HepG2 (cell line): Measurements from ENCODE around the gene METTL14. TPM values are rescaled to one million over a fixed set of nuclear protein-coding genes. Genes with fewer than 3 reads are reported as not detected.

Experiments
- ATAC-seq: fragments of 200-7000 bp; cut with Tn5 transposase; 3 replicates; pipeline ENCODE4 v1.9.1; 2020; ENCODE audit warnings: mild to moderate bottlenecking, moderate library complexity
- BruUV-seq: library from RNA; stranded (reverse); fragments of 400-500 nt; replicated peaks from 2 replicates; lab custom pipeline; 2021; lab: Mats Ljungman, UMichigan
- CTCF ChIA-PET: fragments of 300-600 bp; formaldehyde crosslinking; extraction: SDS; loops from one replicate; lab custom pipeline; 2021; ENCODE audit warnings: low total read pairs, inconsistent platforms, low intra/inter-chr PET ratio; lab: Yijun Ruan, JAX
- POLR2A ChIA-PET: fragments of 350-600 bp; sonication (Branson Sonifier 250); formaldehyde crosslinking; loops from one replicate; lab custom pipeline; 2020; ENCODE audit warnings: antibody characterized with exemption, inconsistent platforms; lab: Yijun Ruan, JAX
- DNase-seq: peaks from one replicate; pipeline ENCODE4 v3.0.0-alpha.2; 2015; ENCODE audit warnings: low spot score
- FAIRE-seq: peaks from 3 replicates; lab custom pipeline; 2011; peaks lifted over from hg19 to GRCh38; lab: Jason Lieb, UNC
- H2AFZ ChIP-seq: one replicate; pipeline ENCODE4 v1.6.1; 2011; ENCODE audit warnings: low read length, inconsistent platforms
- H3K27ac ChIP-seq: fragments of 300-600 bp; 3 replicates; pipeline ENCODE4 v1.8.0; 2011; ENCODE audit warnings: mixed run types, mild to moderate bottlenecking, mixed read lengths, low read length, inconsistent platforms; ENCODE audit not compliant: insufficient read depth; ENCODE audit errors: extremely low read length
- H3K27me3 ChIP-seq, 2 experiments: fragments of 200-600 bp in 1 of 2; 2 replicates in 1 of 2; 3 replicates in 1 of 2; pipeline versions ENCODE4 v1.6.0 to v1.8.0; 2011; ENCODE audit warnings: low read length in 2 of 2, mild to moderate bottlenecking in 2 of 2, moderate library complexity in 2 of 2, inconsistent platforms in 1 of 2; ENCODE audit not compliant: insufficient read depth in 2 of 2, control insufficient read depth in 1 of 2
- H3K36me3 ChIP-seq, 2 experiments: fragments of 200-600 bp in 1 of 2; replicated peaks in 1 of 2; 2 replicates in 1 of 2; 3 replicates in 1 of 2; pipeline versions ENCODE4 v1.5.1 to v1.8.0; 2011; ENCODE audit warnings: low read length in 2 of 2, inconsistent platforms in 1 of 2; ENCODE audit not compliant: insufficient read depth in 2 of 2, control insufficient read depth in 1 of 2
- H3K4me1 ChIP-seq: 2 replicates; pipeline ENCODE4 v1.5.1; 2012; ENCODE audit warnings: low read length, inconsistent platforms; ENCODE audit not compliant: insufficient read depth
- H3K4me2 ChIP-seq: 2 replicates; pipeline ENCODE4 v1.6.0; 2011; ENCODE audit warnings: low read depth, low read length, inconsistent platforms
- H3K4me3 ChIP-seq, 3 experiments: fragments of 200-600 bp in 1 of 3; sonication (generic), shearing (Covaris generic) in 1 of 3; replicated peaks in 1 of 3; 2 replicates each; pipeline ENCODE4 v1.5.1; 2011 to 2016; ENCODE audit warnings: low read length in 3 of 3, inconsistent platforms in 2 of 3, low read depth in 2 of 3, mild to moderate bottlenecking in 2 of 3, control low read depth in 1 of 3, mixed read lengths in 1 of 3; ENCODE audit not compliant: insufficient read depth in 1 of 3
- H3K79me2 ChIP-seq: one replicate; pipeline ENCODE4 v1.6.1; 2011; ENCODE audit warnings: low read length, inconsistent platforms; ENCODE audit not compliant: insufficient read depth
- H3K9ac ChIP-seq: 2 replicates; pipeline ENCODE4 v1.6.0; 2011; ENCODE audit warnings: mild to moderate bottlenecking, low read depth, low read length, inconsistent platforms; ENCODE audit not compliant: insufficient read depth
- H3K9me3 ChIP-seq: 2 replicates; pipeline ENCODE4 v1.5.1; 2012; ENCODE audit warnings: mild to moderate bottlenecking, low read length
- H4K20me1 ChIP-seq: 2 replicates; pipeline ENCODE4 v1.6.0; 2011; ENCODE audit warnings: inconsistent platforms, mild to moderate bottlenecking, low read length, moderate library complexity; ENCODE audit not compliant: insufficient read depth
- GFI1 ChIP-seq: sonication (generic); formaldehyde crosslinking; IDR thresholded peaks from 2 replicates; pipeline ENCODE4 v1.5.0; 2020; ENCODE audit warnings: missing genetic modification reagents, mild to moderate bottlenecking, borderline replicate concordance
- ISL2 ChIP-seq: sonication (generic); formaldehyde crosslinking; IDR thresholded peaks from 2 replicates; pipeline ENCODE4 v1.5.0; 2020; ENCODE audit warnings: missing genetic modification reagents
- KLF6 ChIP-seq: IDR thresholded peaks from 2 replicates; pipeline ENCODE4 v1.8.0; 2016; ENCODE audit warnings: missing biosample characterization, missing genetic modification reagents
- PHF5A ChIP-seq: IDR thresholded peaks from one replicate; pipeline ENCODE4 v1.6.1; 2018; ENCODE audit warnings: low read depth, missing genetic modification reagents; ENCODE audit not compliant: unreplicated experiment
- TOE1 ChIP-seq: sonication (generic); formaldehyde crosslinking; IDR thresholded peaks from 2 replicates; pipeline ENCODE4 v1.4.0; 2020; ENCODE audit warnings: mild to moderate bottlenecking, missing genetic modification reagents
- ZNF10 ChIP-seq: sonication (generic); formaldehyde crosslinking; IDR thresholded peaks from 2 replicates; pipeline ENCODE4 v1.4.0; 2020; ENCODE audit warnings: mild to moderate bottlenecking, low read depth, missing genetic modification reagents, borderline replicate concordance
- ZNF567 ChIP-seq: sonication (generic); formaldehyde crosslinking; IDR thresholded peaks from 2 replicates; pipeline ENCODE4 v1.8.1; 2023; ENCODE audit warnings: mild to moderate bottlenecking, missing genetic modification reagents, borderline replicate concordance
- ZNF652 ChIP-seq: IDR thresholded peaks from 2 replicates; pipeline ENCODE4 v1.6.1; 2016; ENCODE audit warnings: low read depth, borderline replicate concordance
- ZUFSP ChIP-seq: sonication (generic); formaldehyde crosslinking; IDR thresholded peaks from 2 replicates; pipeline ENCODE4 v1.9.0; 2021; ENCODE audit warnings: missing genetic modification reagents, mild to moderate bottlenecking, borderline replicate concordance
- WGBS: methylation state at CpG from one replicate; pipeline ENCODE4 v1.1.6; 2017; ENCODE audit warnings: low lambda C conversion rate; 5-methylcytosine and 5-hydroxymethylcytosine counted together
- in situ Hi-C: cut with HindIII; loops from 2 replicates; pipeline ENCODE4 v1.10.0; 2017; ENCODE audit warnings: low pct_unique_long_range_greater_than_20kb; ENCODE audit not compliant: extremely low pct_ligation_motif_present
- intact Hi-C: fragments of 100-400 bp; cut with micrococcal nuclease; formaldehyde crosslinking; loops from one replicate; pipeline ENCODE4 v1.10.0; 2022; ENCODE audit not compliant: unreplicated experiment
- polyA plus RNA-seq, 8 experiments: library from polyadenylated mRNA; depleted of rRNA in 3 of 8; stranded (reverse) in 7 of 8; unstranded in 1 of 8; fragments of >200 nt; fragmentation: Illumina TruSeq in 4 of 8; extraction: Trizol in 4 of 8; gene quantifications; 2 replicates each; pipeline versions ENCODE4 v1.2.1 to v1.2.3, GENCODE V29; 2011 to 2016; ENCODE audit warnings: low read depth in 4 of 8, missing spikeins in 1 of 8, mixed read lengths in 1 of 8; ENCODE audit not compliant: insufficient read depth in 1 of 8
- total RNA-seq, 5 experiments: library from RNA; depleted of rRNA; stranded (reverse); fragments of >200 nt; fragmentation: Illumina TruSeq; extraction: Trizol; gene quantifications; 2 replicates each; pipeline ENCODE4 v1.2.3, GENCODE V29; 2016; ENCODE audit warnings: low read depth in 1 of 5
- TF ChIP-seq, protein P1 (sequence below): sonication (generic); formaldehyde crosslinking; IDR thresholded peaks from 2 replicates; pipeline ENCODE4 v1.8.1; 2022; ENCODE audit warnings: low read depth, mild to moderate bottlenecking, missing genetic modification reagents
- TF ChIP-seq, protein P2 (sequence below): sonication (generic); formaldehyde crosslinking; IDR thresholded peaks from 2 replicates; pipeline ENCODE4 v1.4.0; 2020; ENCODE audit warnings: missing genetic modification reagents
- TF ChIP-seq, protein P3 (sequence below): sonication (generic); formaldehyde crosslinking; IDR thresholded peaks from 2 replicates; pipeline ENCODE4 v1.9.0; 2022; ENCODE audit warnings: missing genetic modification reagents, mild to moderate bottlenecking, borderline replicate concordance
- TF ChIP-seq, protein P4 (sequence below): sonication (generic); formaldehyde crosslinking; IDR thresholded peaks from 2 replicates; pipeline ENCODE4 v1.8.0; 2022; ENCODE audit warnings: missing genetic modification reagents, mild to moderate bottlenecking, inconsistent platforms, borderline replicate concordance

METTL14 gene
- total and polyA plus RNA-seq, 2 of the 13 experiments (the other 11 are each of a cell fraction or from before 2014, with no cell fraction given) = 11.6 to 44.9 TPM

DNA sequence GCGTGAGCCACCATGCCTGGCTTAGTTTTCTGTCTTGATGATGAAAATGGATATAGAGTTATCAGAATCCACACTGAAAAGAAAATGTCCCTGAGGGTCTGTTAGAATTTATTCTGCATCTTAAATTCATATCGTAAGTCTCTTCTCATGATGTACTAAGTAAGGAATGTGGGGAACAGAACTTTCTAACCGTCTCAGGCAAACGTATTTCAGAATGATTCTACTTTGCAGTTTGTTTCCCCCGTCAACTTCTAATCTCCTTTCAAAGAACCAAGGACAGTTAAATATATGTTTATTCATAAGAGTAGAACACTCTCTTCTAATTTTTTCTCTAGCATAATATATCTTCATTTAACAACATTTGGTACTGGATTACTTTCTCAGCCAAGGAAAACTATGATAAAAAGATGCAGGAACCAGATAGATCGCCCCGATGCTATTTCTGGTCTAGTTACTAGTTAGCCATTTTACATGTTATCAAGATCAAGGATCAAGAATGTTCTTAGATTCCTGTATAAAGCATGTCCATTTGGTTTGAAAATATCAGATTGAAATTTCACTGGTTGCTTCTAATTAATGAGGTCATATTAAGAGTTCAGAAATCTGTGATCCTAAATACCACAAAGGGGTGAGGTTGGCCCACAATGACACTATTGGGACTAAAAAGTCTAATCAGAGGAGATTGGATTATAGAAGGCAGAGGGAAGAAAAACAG is 49.5 kb downstream of the METTL14 start:
- ChIA-PET CTCF (no interaction called here), POLR2A (no interaction called here)
- no TSS peak for BruUV-seq
- FAIRE-seq (no peak), DNase-seq (no peak), ATAC-seq (no peak)
- H3K27ac ChIP-seq = no peak overlapping the region
- intact Hi-C loops = no loop called here
- no peaks in the 10 kb centered on the region for H4K20me1 ChIP-seq
- TF ChIP-seq PHF5A (CRISPR knock-in tag) (no peak), ZNF652 (CRISPR knock-in tag) (no peak), ZUFSP (CRISPR knock-in tag) (no peak), ISL2 (CRISPR knock-in tag) (no peak), GFI1 (CRISPR knock-in tag) (no peak), ZNF567 (CRISPR knock-in tag) (no peak), KLF6 (CRISPR knock-in tag) (no peak), ZNF10 (CRISPR knock-in tag) (no peak), TOE1 (CRISPR knock-in tag) (no peak)
- TF ChIP-seq, protein P1, sequence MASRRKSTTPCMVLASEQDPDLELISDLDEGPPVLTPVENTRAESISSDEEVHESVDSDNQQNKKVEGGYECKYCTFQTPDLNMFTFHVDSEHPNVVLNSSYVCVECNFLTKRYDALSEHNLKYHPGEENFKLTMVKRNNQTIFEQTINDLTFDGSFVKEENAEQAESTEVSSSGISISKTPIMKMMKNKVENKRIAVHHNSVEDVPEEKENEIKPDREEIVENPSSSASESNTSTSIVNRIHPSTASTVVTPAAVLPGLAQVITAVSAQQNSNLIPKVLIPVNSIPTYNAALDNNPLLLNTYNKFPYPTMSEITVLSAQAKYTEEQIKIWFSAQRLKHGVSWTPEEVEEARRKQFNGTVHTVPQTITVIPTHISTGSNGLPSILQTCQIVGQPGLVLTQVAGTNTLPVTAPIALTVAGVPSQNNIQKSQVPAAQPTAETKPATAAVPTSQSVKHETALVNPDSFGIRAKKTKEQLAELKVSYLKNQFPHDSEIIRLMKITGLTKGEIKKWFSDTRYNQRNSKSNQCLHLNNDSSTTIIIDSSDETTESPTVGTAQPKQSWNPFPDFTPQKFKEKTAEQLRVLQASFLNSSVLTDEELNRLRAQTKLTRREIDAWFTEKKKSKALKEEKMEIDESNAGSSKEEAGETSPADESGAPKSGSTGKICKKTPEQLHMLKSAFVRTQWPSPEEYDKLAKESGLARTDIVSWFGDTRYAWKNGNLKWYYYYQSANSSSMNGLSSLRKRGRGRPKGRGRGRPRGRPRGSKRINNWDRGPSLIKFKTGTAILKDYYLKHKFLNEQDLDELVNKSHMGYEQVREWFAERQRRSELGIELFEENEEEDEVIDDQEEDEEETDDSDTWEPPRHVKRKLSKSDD (CRISPR knock-in tag) = no peak
- TF ChIP-seq, protein P2, sequence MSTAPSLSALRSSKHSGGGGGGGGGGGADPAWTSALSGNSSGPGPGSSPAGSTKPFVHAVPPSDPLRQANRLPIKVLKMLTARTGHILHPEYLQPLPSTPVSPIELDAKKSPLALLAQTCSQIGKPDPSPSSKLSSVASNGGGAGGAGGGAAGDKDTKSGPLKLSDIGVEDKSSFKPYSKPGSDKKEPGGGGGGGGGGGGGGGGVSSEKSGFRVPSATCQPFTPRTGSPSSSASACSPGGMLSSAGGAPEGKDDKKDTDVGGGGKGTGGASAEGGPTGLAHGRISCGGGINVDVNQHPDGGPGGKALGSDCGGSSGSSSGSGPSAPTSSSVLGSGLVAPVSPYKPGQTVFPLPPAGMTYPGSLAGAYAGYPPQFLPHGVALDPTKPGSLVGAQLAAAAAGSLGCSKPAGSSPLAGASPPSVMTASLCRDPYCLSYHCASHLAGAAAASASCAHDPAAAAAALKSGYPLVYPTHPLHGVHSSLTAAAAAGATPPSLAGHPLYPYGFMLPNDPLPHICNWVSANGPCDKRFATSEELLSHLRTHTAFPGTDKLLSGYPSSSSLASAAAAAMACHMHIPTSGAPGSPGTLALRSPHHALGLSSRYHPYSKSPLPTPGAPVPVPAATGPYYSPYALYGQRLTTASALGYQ (CRISPR knock-in tag) = no peak
- TF ChIP-seq, protein P3, sequence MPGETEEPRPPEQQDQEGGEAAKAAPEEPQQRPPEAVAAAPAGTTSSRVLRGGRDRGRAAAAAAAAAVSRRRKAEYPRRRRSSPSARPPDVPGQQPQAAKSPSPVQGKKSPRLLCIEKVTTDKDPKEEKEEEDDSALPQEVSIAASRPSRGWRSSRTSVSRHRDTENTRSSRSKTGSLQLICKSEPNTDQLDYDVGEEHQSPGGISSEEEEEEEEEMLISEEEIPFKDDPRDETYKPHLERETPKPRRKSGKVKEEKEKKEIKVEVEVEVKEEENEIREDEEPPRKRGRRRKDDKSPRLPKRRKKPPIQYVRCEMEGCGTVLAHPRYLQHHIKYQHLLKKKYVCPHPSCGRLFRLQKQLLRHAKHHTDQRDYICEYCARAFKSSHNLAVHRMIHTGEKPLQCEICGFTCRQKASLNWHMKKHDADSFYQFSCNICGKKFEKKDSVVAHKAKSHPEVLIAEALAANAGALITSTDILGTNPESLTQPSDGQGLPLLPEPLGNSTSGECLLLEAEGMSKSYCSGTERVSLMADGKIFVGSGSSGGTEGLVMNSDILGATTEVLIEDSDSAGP (CRISPR knock-in tag) = no peak
- TF ChIP-seq, protein P4, sequence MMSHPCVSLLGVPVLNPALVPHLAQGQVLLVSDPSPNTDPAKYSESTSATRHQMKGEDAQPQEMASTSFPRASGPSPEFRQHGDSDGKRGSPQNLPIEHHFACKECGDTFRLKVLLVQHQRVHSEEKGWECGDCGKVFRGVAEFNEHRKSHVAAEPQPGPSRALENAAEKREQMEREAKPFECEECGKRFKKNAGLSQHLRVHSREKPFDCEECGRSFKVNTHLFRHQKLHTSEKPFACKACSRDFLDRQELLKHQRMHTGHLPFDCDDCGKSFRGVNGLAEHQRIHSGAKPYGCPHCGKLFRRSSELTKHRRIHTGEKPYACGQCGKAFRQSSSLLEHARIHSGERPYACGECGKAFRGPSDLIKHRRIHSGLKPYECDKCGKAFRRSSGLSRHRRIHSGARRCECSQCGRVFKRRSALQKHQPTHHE (CRISPR knock-in tag) = no peak
- no peak overlapping the region for H2AFZ ChIP-seq
- 95% methylated on average over 7 of the region's 7 CpGs for WGBS
- H3K27me3 ChIP-seq = no peaks in the 10 kb centered on the region
- no peak overlapping the region for H3K4me2 ChIP-seq
- H3K36me3 ChIP-seq = peaks cover 11 to 73% of the 10 kb centered on the region in 2 experiments
- no peaks in the 10 kb centered on the region for H3K79me2 ChIP-seq
- in situ Hi-C loops = no loop called here
- H3K4me3 ChIP-seq = no peak overlapping the region
- H3K9ac ChIP-seq = no peak overlapping the region
- no peaks in the 10 kb centered on the region for H3K9me3 ChIP-seq
- peaks cover 13% of the 10 kb centered on the region for H3K4me1 ChIP-seq
